Activated naive CD4-positive, alpha-beta T cell treated with Interleukin-2 at 50 U/mL for 16 hours (primary cell): ENCODE data around the gene PODXL.

Experiments
- DNase-seq: peaks from one replicate; pipeline ENCODE4 v3.0.0-alpha.2; 2020

The PODXL gene

DNA sequence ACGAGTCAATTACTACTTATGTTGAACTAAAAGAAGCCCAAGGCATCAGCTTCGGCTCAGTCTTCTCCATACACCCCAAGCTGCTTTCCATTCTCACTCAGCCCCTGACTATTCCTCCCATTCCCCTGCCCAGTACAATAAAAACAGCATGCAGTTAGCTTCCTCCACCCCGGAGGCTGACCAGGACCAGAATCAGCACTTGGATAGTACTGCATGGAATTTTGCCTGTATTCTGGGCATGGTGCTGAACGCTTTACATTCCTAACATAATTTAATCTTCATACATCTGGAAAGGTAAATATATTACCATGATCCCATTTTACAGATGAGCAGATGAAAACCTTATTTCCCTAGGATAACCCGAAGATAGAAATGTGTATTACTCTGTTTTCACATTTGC, 7.5 kb upstream of the PODXL start:
- no peak for DNase-seq

DNA sequence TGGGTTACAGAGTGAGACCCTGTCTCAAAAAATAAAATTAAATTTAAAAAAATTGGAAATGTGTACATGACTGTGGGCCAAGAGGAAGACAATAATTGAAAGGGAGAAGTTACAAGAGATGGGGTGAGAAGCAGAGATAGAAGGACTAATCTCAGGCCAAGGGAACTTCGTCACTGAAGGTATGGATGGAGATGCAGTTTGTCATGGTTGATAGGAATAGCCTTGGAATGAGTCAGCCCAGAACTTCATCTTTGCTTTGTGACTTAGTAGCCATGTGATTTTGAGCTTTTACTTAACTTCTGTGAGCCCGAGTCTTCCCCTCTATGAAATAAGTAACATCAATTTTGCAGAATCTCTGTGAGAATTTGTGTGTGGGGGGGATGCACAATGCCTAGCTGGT, 6.5 kb upstream of the PODXL start:
- no peak for DNase-seq

DNA sequence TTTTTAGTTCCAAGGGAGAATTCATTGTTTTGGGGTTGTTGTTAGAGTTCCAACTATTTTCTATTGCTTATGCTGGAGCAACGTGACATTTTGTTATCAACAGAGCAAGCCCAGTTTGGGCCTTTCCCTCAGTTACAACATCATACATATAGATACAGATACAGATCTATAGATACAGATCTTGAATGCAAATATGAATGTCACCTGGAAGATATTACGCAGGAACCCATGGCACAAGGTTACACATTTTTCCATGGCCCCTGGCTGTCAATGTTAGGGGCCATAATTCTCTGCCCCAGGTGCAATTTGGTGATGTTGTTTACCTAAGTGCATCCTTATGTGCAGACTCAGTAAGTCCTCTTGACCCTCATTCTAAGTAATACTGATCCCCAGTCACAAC, 3.6 kb upstream of the PODXL start:
- DNase-seq = no peak

DNA sequence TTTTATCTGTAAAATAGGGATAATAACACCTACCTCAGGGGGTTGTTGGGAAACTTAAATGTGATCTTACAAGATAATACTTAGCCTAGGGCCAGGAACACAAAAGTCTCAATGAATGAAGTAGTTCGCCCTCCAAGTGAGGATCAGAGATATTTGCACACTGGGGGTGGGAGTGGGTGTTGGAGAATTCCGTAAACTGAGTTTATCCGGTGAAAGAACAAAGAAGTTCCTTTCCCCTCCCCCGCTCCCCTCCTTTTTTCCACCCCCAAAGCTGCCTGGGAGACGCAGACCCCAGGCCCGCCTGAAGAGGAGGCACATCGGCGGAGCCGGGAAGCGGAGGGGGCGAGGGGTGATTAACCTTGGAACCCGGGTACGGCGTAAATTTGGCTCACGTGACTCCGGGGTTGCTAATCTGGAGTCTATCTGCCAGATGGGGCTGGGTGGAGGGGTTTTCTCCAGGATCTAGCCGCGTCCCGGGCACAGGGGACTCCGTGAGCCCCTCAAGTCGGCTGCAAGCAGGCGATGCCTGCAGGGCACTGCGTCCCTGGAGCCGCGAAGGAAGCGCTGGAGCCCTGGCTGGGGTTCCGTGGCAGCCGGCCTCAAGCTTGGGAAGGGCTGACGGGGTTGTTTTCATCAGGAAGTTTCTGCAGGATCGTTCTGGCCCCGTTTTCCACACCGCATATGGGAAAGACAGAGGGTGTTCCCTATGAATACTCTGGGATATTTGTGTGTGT, 1.4 kb upstream of the PODXL start:
- no peak for DNase-seq

DNA sequence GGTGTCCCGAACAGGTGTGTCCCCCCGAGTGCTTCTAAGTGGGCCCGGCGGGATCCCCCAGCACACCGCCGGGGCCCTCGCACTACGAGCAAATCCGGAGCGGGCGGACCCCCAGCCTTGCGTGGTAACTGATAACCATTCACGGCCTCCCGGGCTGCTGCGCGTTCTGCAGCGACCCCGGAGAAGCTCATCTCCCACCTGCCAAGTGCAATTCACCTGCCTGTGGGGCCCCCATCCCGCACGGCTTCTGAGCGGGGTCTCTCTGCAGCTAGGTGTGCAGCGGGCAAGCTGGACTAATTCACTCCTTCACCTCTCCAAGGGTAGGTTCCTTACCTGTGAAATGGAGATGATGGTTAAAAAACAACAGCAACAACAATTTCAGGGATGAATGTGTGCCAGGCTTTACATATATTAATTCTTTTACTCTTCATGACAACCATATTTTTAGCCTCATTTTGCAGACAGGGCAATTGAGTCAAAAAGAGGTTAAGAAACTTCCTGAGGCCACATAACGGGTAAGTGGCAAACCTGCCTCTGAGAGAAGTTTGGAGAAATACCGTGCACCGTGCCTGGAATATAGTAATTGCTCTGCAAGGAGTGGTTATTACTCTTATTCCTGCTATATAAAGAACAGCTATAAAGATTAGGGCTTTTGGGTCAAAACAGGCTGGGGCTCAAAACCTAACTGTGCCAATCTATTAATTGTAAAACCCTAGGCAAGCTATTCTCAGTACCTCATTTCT, 652 bp upstream of the PODXL start:
- DNase-seq = no peak

DNA sequence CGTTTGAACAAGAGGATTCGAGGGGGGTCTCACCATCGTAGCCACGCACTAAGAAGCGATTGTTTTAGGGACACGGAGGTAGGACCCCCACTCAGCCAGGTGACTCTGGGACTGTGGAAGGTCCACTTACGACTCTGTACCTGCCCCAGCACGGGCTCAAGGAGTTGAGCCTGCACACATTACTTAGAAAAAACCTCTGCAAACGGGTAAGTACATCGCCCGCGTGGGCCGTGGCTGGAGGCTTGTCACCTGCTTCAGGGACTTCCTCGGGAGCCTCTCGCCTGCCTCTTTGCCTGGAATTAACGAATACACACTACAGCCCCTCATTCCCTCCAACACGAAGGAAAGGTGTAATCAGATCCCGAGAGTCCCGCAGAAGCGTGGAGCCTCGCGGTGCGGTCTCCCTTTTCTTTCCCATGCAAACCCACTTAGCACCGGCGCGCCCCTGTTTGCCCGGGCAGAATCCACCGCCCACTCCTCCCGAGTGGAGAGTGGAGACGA, 826 bp downstream of the PODXL start:
- peak; percentile 28 for DNase-seq

DNA sequence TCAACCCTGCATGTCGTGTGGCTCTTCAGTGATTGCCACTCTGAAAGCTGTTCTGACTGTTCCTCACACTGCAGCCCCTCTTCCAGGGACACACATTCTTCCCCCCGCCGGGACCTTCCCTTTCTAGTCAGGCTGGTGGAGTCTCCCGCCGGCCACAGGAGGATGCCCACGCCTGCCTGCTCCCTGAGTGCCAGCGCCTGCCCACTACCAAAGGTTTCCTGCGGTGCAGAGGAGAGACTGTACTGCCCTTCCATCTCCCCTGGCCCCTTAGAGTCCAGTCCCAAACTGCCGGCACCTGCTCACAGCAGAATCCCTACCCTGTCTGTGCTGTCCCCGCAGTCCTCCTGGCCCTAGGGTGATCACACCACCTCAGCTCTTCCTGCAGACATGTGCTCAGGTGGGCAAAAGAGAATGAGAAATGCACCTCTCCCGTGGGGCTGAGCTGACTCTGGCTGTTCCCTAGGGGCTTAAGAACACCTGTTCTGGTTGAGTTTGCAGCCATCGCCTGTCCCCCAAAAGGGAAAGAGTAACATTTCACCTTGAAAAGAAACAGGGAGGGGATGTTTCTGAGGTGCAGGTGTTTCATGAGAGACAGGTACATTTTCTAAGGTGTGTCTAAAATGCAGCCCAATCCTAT, 1.4 kb downstream of the PODXL start:
- no peak for DNase-seq

DNA sequence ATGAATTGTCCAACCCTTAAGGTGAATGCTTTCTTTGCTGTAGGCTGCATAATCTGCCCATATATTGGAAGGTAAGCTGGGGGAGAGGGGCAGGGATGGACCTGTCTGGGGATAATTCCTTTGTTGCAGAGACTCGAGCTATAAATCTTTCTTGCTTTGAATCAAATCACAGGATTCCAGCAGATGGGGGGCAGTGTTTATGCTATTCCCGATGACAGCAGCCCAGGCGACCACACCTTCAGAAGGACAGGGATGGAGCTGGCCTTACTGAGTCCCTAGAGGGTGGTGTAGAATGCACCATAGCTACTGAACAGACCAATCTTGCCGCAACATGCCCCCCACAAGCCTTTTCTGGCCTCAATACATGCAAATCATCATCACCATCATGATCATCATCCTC, 2.5 kb downstream of the PODXL start:
- DNase-seq = no peak

DNA sequence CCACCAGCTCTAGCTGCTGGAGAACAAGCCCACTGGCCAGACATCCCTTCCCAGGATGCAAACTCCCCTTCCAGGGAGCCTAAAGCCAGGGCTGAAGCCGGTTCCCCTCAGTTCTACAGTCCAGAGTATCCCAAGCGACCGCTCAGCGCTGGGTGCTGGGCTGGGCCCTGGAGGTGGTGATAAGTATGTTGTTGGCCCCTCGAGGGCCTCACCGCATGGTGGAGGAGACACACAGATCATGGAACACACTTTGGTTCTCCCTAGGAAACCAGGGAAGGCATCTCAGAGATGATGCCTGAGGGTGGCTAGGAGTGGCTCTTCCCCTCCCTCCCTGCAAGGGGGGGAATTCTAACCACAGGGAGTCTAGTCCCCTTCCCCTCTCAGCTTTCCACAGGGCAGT, 4.4 kb downstream of the PODXL start:
- DNase-seq = no peak

DNA sequence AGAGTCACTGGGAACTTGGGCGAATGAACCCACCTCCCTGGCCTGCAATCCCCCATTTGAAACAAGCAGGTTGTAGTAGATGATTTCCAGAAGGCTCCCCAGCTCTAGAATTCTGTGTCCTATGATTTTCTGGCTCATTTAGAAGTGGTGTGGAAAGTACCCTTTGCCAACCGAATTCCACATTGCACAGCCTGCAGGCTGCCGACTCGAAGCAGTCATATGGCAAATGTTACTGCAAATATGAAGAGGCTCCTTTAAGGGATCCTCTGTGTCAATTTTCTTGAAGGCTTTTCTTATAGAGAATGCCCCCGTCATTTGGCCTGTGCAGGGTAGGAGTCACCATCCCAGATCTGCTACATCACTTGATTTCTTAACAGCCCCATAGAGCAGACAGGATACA, 5.6 kb downstream of the PODXL start:
- DNase-seq = no peak

DNA sequence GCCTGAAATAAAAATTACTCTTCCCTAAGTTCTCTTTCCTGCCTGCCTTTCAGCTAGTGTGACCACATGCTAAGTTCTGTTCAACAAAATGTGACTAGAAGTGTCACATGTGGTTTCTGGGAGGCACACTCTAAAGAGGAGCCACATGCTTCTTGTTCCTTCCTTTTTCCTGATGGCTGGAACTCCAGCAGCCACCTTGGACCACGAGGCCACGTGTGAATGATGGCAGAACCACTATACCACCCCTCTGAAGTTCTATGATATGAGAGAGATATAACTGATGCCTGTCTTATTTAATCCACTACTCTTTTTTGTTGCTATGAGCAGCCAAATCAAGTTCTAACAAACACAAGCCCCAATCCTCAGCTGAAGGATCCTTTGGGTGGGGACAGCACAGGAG, 8.1 kb downstream of the PODXL start:
- no peak for DNase-seq

DNA sequence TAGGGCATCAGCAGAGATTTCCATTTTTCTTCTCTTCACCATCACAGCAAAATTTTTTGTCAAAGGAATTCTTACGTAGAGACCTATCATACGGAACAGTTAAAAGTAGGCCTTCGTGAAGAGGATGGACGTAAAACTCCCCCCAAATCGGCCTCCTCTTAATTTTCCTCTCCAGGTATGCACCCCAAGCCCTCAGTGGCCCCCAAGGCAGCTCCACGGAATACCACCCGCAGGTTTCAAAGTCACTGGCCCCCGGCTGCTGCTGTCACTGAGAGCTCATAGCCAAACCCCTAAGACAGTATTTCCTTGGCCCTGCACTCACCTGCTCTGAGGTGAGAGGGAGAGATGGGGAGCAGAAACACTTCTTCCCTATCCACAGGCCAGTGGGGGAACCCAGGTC, 8.8 kb downstream of the PODXL start:
- no peak for DNase-seq

DNA sequence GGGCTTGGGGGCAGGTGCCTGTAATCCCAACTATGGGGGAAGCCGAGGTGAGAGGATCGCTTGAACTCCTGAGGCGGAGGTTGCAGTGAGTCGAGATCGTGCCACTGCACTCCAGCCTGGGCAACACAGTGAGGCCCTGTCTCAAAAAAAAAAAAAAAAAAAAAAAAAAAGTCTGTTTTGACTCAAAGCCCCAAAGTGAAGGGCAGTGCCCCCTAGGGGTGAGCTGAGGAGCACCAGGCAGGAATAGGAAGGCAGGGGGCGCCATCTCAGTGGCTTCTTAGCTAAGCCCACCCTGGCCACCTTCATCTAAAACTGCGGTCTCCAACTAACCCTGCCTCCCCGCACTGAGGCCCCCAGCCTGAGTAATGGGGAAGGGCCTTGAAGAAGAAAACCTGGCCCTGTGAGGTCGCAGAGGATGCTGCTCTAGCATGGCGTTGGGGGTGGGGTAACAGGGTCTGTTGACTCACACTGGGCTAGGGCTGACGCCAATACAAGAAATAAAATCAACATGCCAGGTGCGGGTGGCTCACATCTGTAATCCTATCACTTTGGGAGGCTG, 9.8 kb downstream of the PODXL start:
- DNase-seq = peak; percentile 36

DNA sequence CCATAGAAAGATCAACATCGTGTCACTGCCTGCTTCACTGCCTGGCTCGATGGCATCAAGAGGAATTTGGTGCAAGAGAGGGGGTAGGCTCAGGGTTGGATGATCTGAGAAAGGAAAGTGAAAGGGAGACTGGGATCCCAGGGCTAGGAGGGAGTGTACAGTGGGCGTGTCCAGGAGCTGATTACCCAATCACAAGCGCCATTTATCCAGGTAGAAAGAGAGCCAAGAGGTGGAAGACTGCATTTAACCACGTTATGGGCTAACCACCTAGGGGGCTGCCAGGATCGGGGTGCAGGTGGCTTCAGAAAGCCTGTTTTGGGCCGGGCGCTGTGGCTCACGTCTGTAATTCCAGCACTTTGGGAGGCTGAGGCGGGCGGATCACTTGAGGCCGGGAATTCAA, 10.3 kb downstream of the PODXL start:
- DNase-seq = no peak

DNA sequence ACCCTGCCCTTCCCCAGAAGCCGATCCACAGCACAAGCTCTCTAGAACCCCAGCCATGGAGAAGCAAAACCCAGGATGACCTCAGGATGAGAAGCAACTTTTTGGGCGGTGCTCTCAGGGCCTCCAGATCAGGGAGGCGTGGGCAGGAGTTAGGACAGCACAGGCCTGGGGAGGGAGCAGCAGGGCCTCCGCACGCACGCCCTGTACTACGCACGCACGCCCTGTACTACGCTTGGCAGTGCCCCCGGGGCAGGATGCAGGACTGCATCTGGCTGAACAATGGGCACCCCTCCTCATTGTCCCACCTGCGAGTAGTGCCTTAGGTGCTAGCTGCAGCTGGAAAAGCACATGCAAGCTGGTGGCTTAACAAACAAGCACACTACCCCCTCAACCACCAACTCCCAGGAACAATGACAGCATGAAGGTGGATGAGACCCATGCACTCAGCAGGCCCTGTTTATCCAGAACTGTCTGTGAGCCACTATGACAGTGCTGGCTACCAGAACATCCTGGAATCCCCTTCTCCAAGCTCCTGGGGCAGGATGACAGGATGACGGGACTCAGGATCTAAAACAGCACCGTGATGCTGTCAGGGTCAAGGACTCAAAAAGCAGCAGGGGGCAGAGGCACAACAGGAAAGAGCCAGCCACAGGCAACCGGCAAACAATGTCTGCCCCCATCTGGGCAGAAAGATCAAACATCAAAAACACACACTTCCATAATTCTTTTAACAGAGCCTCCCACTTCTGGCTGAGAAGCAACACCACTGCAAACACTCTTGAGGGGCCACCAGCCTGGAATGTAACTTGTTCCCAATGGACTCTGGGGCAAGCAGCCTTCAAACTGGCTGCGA, 11.8 kb downstream of the PODXL start:
- DNase-seq = no peak

DNA sequence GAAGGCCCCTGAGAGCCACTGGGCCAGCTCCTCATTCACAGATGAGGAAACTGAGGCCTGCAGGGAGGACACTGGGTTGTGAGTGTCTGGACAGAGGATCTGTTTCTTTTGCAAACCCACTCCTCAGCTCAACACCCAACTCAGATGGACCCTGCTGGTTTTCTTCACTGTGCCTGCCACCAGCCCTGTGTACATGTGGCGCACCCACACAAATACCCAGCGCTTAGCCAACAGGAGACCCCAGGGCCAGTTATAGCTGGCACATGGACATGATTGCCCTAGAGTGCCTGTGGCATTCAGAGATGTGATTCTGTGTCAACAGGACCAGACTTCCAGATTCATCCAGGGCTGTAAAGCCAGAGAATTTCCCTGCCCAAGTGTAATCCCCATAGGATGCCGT, 12.4 kb downstream of the PODXL start:
- no peak for DNase-seq

DNA sequence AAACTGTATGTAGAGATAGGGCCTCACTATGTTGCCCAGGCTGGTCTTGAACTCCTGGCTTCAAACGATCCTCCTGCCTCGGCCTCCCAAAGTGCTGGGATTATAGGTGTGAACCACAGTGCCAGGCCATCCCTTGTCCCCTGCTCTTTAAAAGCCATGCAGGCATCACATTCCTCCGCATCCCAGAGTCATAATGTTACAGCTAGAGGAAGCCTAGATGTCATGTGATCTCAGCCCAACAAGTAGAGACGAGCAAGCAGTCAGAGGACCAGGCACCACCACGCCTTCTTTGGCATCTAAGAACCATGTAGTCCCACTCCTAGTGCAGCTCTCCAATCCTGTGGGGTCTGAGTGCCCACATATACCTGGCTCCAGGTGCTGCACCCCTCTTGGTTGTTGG, 13.1 kb downstream of the PODXL start:
- DNase-seq = no peak

DNA sequence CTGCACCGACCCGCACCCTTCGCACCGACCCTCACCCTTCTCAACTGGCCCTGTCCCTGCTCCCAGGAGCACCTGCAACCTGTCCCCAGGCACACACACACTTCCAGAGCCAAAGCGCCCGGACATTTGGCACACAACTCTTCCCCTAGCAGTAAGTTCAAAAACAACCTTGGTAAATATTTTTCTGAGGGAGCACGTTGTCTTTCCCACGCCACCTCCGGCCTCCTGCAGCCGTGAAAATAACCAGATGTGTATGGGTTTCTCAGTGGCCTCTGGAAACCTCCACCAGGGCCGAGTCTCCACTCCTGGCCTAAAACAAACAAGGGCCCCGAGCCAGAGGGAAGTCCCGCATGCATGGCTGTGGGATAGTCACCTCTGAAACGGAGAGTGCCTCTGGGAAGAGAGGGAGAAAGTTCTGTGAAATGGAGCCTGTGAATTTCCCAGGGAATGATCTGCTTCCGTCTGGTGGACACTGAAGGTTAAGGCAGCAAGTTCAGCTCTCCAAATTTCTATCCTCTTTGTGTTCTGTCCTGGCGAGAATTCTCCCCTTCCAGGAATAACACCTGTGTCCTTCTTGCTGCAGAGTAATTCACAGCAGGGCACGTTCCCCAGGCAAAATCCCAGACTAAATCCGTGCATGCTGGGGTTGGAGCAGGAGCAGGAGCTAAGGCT, 15.8 kb downstream of the PODXL start:
- no peak for DNase-seq

DNA sequence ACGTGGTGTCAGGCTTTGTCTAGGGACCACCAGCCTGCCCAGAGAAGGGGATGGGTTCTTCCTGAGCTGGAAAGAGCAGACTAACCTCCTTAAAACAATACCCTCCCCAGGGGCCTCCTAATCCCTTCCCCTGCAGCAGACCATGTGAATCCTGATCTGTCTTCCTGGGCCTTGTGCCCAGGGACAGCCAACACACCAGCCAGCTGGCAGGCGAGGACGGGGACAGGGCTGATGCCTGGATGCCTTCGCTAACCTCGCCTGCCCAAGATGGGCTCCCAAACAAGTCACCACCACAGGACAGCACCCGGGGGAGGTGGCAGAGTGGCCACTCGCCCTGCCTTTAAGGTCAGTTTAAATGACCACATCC, 17.6 kb downstream of the PODXL start:
- no peak for DNase-seq

DNA sequence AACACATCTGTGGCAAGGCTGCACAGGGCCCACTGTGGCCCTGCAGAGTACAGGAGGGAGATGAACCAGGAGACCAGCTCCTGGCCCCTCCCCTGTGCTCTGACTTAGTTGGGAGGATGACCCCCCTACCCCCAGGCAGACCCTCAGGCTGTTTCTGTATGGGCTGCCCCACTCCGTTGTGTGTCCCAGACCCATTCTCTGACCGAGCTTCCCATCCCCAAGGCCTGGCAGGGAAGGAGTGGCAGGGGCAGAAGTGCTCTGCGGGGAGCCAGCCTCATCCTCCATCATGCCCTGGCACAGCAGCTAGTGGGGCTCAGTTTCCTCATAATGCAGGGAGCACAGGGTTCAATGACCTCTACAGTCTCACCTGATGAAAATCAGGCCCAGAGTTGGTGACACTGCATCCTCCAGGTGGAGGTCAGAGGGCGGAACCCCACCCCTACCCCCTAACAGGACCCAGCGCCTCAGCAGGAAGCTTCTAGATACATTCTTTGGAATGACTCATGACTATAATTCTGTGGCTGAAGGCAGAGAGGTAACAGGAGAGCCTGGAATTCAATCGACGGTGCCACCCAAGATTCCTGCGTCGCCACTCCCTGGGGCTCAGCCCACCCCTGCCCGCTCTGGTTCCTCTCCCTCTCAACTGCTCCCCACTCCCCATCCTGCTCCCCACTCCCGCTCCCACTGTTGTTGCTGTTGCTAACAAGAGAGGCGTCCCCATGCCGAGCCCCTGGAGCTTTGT, 18.2 kb downstream of the PODXL start:
- no peak for DNase-seq

DNA sequence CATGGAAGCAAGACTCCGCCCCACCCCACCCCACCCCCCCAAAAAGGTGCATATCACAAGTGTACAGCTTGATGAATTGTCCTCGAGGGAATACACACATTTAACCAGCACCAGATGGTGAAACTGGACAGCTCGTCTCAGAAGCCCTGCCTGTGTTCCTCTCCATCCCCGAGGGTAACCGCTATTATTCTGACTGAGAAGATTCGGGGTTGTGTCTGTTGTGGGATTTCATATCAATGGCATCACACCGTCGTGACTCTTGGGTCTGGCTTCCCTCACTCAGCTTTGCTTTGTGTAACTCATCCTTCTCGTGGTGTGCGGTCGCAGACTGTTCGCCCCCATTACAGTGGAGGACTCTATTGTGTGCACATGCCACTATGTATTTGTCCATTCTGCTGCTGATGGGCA, 18.9 kb downstream of the PODXL start:
- no peak for DNase-seq
